Natural killer cell (primary cell): ENCODE measurements around the gene FILIP1L. TPM values are rescaled to one million over a fixed set of nuclear protein-coding genes. Genes with fewer than 3 reads are reported as not detected.

Experiments
- ATAC-seq, 3 donors: fragments of 150-1000 bp in 2 of 3; fragments of 200-7000 bp in 1 of 3; cut with Tn5 transposase; 1 replicate in 1 of 3; 2 replicates in 2 of 3; pipeline ENCODE4 v1.10.0; 2021; ENCODE audit warnings: mild to moderate bottlenecking in 2 of 3, moderate library complexity in 2 of 3
- DNase-seq, 2 donors: peaks; one replicate each; pipeline versions ENCODE4 v3.0.0 to v3.0.0-alpha.2; 2013 to 2021; ENCODE audit warnings: mixed read lengths in 1 of 2
- H3K27ac ChIP-seq: one replicate; pipeline ENCODE4 v1.5.1; 2013; ENCODE audit warnings: mild to moderate bottlenecking, low read length
- H3K27me3 ChIP-seq: one replicate; pipeline ENCODE4 v1.6.1; 2013; ENCODE audit warnings: low read length; ENCODE audit not compliant: control insufficient read depth, insufficient read depth
- H3K36me3 ChIP-seq: one replicate; pipeline ENCODE4 v1.6.1; 2013; ENCODE audit warnings: low read length; ENCODE audit not compliant: control insufficient read depth, insufficient read depth
- H3K4me1 ChIP-seq: one replicate; pipeline ENCODE4 v1.6.1; 2013; ENCODE audit warnings: low read length; ENCODE audit not compliant: control insufficient read depth, insufficient read depth
- H3K4me3 ChIP-seq: one replicate; pipeline ENCODE4 v1.5.1; 2013; ENCODE audit warnings: low read length
- H3K9me3 ChIP-seq: one replicate; pipeline ENCODE4 v1.6.1; 2013; ENCODE audit warnings: low read length; ENCODE audit not compliant: control insufficient read depth, insufficient read depth
- H3K27ac Mint-ChIP-seq, 2 donors: one replicate each; pipeline ENCODE4 v1.8.0; 2022; ENCODE audit warnings: mild to moderate bottlenecking in 2 of 2, mixed read lengths in 2 of 2, moderate library complexity in 1 of 2
- H3K27me3 Mint-ChIP-seq, 2 donors: one replicate each; pipeline ENCODE4 v1.8.0; 2022; ENCODE audit warnings: low read depth in 2 of 2, mixed read lengths in 2 of 2
- H3K36me3 Mint-ChIP-seq: one replicate; pipeline ENCODE4 v1.8.0; 2022; ENCODE audit warnings: mixed read lengths
- H3K4me1 Mint-ChIP-seq, 2 donors: one replicate each; pipeline ENCODE4 v1.8.0; 2022; ENCODE audit warnings: mixed read lengths in 2 of 2
- H3K4me3 Mint-ChIP-seq: one replicate; pipeline ENCODE4 v1.8.0; 2022; ENCODE audit warnings: mild to moderate bottlenecking, moderate library complexity, mixed read lengths
- H3K9me3 Mint-ChIP-seq, 2 donors: one replicate each; pipeline ENCODE4 v1.8.0; 2022; ENCODE audit warnings: mixed read lengths in 2 of 2
- CTCF ChIP-seq: fragments of 200-600 bp; IDR thresholded peaks from one replicate; pipeline ENCODE4 v1.8.0; 2022; ENCODE audit warnings: antibody characterized with exemption
- WGBS: methylation state at CpG from one replicate; pipeline ENCODE4 v1.1.7; 2013; ENCODE audit warnings: missing lambda C conversion rate; ENCODE audit not compliant: insufficient coverage; 5-methylcytosine and 5-hydroxymethylcytosine counted together
- intact Hi-C: fragments of 100-400 bp; cut with micrococcal nuclease; formaldehyde crosslinking; loops from one replicate; pipeline ENCODE4 v1.14.2; 2022
- total RNA-seq, 4 donors: library from RNA; stranded (reverse); fragments of 120-200 nt in 1 of 4; gene quantifications; one replicate each; pipeline versions ENCODE4 v1.2.3 to v1.2.4, GENCODE V29; 2013 to 2022

Gene FILIP1L
- total RNA-seq, 3 donors from 2014 or later (not counting 1 experiment from before 2014, with no cell fraction given), result 0.12 TPM; not detected in 2

- no peak for TF ChIP-seq CTCF
- 93% methylated on average over 4 of the region's 4 CpGs for WGBS
- Histone ChIP-seq H3K36me3 (no peaks in the 10 kb centered on the region), H3K4me1 (no peaks in the 10 kb centered on the region), H3K9me3 (no peaks in the 10 kb centered on the region), H3K27me3 (no peaks in the 10 kb centered on the region), H3K4me3 (no peak overlapping the region), H3K27ac (no peak overlapping the region)
- no peak overlapping the region for H3K4me3 Mint-ChIP-seq
- no peaks in the 10 kb centered on the region for H3K9me3 Mint-ChIP-seq
- intact Hi-C loops, result no loop called here
- H3K27me3 Mint-ChIP-seq, result no peaks in the 10 kb centered on the region
- H3K27ac Mint-ChIP-seq, result no peak overlapping the region
- H3K36me3 Mint-ChIP-seq, result no peaks in the 10 kb centered on the region
- peaks cover 6 to 13% of the 10 kb centered on the region in 2 donors for H3K4me1 Mint-ChIP-seq
- no peak for DNase-seq
- no peak for ATAC-seq
Observed at GRCh38 chr3:99943931-99944761, 170.2 kb downstream of the FILIP1L start.

GRCh38 chr3:99941211-99941610, 173.1 kb downstream of the FILIP1L start:
- Mint-ChIP-seq H3K27ac (no peak overlapping the region), H3K9me3 (no peaks in the 10 kb centered on the region), H3K36me3 (no peaks in the 10 kb centered on the region), H3K4me1 (peaks cover 6 to 13% of the 10 kb centered on the region in 2 donors), H3K27me3 (no peaks in the 10 kb centered on the region), H3K4me3 (no peak overlapping the region)
- no peak for TF ChIP-seq CTCF
- Histone ChIP-seq H3K27me3 (no peaks in the 10 kb centered on the region), H3K4me1 (no peaks in the 10 kb centered on the region), H3K4me3 (no peak overlapping the region), H3K36me3 (no peaks in the 10 kb centered on the region), H3K27ac (no peak overlapping the region), H3K9me3 (no peaks in the 10 kb centered on the region)
- no CpG with 5 or more reads among the region's 1 CpG for WGBS
- no peak for DNase-seq
- intact Hi-C loops, result no loop called here
- no peak for ATAC-seq

GRCh38 chr3:99940350-99940749, 174.0 kb downstream of the FILIP1L start:
- no peak for ATAC-seq
- no peaks in the 10 kb centered on the region for H3K9me3 ChIP-seq
- no peak overlapping the region for H3K4me3 ChIP-seq
- H3K4me1 ChIP-seq, result no peaks in the 10 kb centered on the region
- H3K4me3 Mint-ChIP-seq, result no peak overlapping the region
- H3K27me3 ChIP-seq, result no peaks in the 10 kb centered on the region
- no peaks in the 10 kb centered on the region for H3K27me3 Mint-ChIP-seq
- no peak for TF ChIP-seq CTCF
- peaks cover 4 to 11% of the 10 kb centered on the region in 2 donors for H3K4me1 Mint-ChIP-seq
- H3K27ac ChIP-seq, result no peak overlapping the region
- no peak for DNase-seq
- H3K27ac Mint-ChIP-seq, result no peak overlapping the region
- WGBS, result 94% methylated on average over 2 of the region's 2 CpGs
- intact Hi-C loops, result no loop called here
- H3K9me3 Mint-ChIP-seq, result no peaks in the 10 kb centered on the region
- H3K36me3 Mint-ChIP-seq, result no peaks in the 10 kb centered on the region
- no peaks in the 10 kb centered on the region for H3K36me3 ChIP-seq

GRCh38 chr3:99939876-99940275, 174.4 kb downstream of the FILIP1L start:
- intact Hi-C loops, result no loop called here
- H3K4me3 Mint-ChIP-seq, result no peak overlapping the region

More at GRCh38 chr3:99939876-99940275, 174.4 kb downstream of the FILIP1L start:
- H3K27ac Mint-ChIP-seq, result no peak overlapping the region
- WGBS, result 86% methylated on average over 1 of the region's 1 CpG
- no peaks in the 10 kb centered on the region for H3K9me3 Mint-ChIP-seq
- DNase-seq (no peak), ATAC-seq (no peak)
- peaks cover 0 to 7% of the 10 kb centered on the region in 2 donors for H3K4me1 Mint-ChIP-seq
- Histone ChIP-seq H3K36me3 (no peaks in the 10 kb centered on the region), H3K27me3 (no peaks in the 10 kb centered on the region), H3K9me3 (no peaks in the 10 kb centered on the region), H3K27ac (no peak overlapping the region), H3K4me1 (no peaks in the 10 kb centered on the region), H3K4me3 (no peak overlapping the region)
- H3K27me3 Mint-ChIP-seq, result no peaks in the 10 kb centered on the region
- no peak for TF ChIP-seq CTCF
- no peaks in the 10 kb centered on the region for H3K36me3 Mint-ChIP-seq
